GM18526 (cell line): ENCODE measurements around the gene INS.

ENCODE experiments used
- POLR2A ChIP-seq: IDR thresholded peaks from 3 replicates; pipeline ENCODE4 v1.6.1; 2011; ENCODE audit not compliant: insufficient read length; ENCODE audit errors: extremely low read depth

Gene INS

DNA sequence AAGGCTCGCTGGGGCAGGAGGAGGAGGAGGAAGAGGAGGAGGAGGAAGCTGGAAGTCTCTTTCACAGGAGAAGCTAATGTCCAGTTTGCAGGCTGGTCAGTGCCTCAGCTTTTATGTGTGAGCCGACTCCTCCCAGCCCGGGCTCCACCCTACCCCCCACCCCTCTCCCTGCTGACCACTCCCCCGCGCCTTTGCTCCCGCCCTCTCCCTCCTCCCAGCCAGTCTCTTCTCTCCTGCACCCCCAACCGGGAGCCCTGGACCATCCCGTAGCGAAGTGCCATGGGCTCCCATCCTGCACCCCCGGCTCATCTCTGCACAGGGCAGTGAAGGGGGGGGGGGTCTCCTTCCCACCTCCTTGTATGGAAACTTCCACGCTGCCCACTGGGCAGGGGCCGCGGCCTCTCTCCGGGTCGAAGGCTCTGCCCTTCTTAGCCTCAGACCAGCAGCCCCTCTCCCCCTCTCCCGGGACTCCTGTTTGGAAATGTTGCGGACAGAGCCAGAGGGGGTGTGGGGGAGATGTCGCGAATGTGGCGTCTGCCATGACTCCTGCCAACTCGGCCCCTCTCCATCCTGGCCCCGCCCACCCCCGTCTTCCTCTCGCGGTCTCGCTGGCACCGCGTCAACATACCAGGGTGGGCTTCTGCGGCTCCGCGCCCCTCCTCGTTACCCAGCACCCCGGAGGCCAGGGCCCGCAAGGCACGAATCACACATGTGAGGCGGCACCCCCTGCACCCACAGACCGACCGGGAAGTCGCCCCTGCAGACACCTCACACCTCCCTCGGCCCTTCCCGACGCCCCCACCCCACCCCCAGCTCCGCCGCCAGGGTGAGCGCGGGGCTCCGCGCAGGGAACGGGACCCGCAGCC is 23.6 kb downstream of the INS start:
- no peak for TF ChIP-seq POLR2A

DNA sequence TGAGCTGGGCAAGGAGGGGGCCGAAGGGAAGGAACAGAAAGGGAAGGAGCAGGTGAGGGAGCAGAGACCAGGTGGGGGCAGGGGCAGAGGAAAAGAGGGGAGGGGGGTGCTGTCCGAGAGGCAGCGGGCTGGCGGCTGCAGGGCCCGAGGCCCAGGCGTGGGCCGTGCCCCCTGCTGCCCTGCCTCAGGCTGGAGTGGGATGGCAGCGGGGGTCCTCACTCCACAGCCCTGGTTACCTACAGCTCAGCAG is 24.1 kb downstream of the INS start:
- TF ChIP-seq POLR2A: no peak

DNA sequence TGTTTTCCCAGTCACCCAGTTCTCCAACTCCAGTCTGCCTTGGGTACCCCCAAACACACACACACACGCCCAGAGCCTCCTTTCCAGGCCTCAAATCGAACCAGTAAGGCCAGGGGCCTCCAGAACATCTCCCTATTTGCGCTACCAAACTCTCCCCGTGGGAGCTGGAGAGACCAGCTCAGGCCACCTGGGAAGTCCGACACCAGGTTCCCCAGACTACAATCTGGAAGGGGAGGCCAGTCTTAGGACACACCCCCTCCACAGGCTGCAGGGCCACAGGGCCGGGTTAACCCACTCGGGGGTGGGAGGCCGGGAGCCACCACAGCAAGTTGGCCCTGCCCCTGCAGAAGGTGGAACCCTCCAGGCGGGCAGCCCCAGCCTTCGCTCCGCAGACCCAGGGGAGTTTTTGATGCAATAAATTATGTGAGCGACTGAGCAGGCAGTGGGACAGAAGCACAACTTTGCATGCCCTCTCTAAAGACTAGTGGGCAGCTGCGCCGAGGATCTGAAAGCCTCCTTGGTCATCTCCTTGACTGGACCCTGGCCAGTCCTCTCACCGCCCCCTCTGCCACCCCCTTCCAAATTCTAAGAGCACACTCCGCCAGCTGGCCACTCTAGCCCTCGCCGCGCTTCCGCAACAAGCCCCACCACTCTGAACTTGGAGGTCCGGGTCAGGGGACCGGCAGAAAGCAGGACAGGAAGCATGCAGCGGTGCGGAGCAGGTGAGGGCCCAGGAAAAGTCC is 24.6 kb downstream of the INS start:
- no peak for TF ChIP-seq POLR2A

DNA sequence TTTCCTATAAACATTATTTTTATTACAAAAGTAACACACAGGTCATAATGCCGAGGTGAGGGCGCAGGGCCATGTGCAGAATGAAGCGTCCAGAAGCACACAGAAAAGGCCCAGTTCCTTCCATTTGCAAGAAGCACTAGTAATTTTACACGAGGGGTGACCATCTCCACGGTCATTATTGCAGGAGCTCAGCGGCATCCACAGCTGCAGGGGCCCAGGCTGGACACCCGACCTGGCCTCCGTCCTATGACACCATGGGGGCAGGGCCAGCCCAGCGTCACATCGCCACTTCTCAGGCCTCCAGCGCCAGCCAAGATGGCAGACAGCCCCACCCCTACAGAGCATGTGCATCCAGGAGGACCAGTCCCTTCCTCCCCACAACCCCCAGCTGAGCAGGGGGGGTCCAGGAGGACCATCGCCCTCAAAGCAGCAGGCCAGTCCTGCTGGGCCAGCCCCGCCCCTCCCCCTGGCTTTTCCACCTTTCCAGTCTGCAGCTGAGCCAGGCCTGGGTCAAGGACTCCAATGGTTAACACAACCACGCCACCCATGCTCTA is 25.3 kb downstream of the INS start:
- no peak for TF ChIP-seq POLR2A

DNA sequence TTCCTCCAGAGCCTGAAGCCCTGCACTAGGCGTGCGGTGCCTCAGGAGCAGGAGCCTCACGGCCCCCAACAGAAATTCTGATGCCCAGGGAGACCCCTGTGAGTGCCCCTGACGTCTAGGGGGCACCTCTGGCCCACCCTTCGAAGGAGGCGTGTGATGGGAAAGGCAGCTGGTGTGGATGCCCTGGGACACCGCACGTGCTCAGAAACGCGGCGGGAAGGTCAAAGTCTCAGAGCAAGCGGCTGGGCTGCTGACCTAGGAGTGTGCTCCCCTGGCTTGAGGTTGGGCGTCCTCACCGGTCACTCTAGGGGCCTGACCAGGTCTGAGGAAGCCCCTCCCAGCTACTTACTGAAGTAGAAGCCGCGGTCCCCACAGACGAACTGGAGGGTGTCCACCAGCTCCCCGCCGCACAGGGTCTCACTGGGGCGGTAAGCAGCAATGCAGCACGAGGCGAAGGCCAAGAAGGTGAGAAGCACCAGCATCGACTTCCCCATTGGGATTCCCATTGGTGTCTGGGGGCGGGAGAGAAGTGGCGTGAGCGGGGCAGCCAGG is 25.9 kb downstream of the INS start:
- no peak for TF ChIP-seq POLR2A

DNA sequence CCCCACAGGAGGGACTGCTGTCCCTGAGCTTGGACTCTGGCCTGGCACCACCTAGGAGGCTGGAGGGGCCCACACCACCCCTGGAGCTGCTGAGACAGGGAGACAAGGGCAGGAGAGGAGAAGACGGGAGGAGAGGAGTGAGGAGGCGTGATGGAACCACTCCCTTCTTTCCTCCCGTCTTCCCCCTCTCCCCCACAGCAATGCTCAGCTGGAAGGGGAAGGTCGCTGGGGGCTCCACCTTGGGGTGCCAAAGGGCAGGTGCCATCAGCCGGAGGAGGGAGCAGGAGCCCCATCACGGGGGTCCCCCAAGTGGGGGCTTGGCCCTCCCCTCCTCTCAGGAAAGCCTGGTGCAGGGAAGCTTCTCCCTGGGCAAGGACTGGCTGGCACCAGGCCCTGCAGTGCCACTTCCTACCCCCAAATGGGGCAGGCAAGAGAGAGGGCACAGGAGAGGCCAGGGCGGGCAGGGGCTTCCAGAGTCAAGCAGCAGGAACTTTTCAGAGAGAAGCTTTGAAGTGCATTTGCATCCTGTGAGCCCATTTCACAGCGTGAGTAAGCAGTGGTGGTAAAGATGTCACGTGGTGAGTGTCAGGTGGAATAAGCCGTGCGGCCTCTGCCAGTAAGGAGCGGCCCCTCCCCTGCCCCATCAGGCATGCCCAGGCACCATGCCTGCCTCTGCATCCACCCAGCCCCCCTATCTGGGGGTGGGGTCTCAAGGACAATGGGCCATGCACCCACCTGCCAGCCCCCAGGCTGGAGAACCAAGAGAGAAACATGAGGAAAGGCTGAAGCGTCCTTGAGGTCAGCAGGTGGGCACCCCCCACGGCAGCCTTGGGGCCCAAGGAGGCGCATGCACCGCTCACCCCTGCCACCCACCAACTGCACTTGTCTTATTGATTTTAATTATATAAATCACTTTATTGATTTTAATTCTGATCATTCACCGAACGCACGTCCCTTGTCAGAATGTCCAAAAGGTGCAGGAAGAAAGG is 26.7 kb downstream of the INS start:
- TF ChIP-seq POLR2A: no peak

DNA sequence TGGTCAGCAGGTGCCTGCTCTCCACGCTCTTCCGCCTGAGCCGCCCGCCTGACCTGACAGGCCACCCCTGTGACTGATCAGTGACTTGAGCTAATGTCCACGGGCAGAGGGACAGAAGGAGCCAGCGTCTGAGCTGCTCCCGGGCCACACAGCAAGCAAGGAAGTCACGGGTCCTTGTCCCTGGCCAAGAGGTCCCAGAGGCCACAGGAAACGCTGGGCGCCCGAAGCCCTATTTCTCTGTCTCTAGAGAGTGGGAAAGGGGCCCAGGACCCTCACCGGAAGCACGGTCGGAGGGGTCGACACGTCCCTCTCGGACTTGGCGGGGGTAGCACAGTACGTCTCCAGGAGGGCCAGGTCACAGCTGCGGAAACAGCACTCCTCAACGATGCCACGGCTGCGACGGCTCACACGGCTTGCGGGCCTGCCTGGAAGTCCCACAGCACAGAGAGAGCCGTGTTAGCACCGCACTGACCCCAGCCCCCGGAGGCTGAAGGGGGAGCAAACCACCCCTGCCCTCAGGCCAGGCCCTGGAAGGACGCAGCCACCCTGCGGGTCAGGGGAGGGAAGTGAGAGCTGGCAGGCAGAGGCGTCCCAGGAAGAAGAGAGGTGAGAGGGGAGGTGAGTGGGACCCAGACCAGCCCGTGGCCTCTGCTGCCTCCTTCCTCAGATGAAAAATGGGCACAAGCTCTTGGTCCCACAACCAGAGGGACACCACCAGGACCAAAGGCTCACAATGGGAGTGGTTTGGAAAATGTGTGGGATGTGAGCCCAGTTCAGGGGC is 27.6 kb downstream of the INS start:
- TF ChIP-seq POLR2A: no peak

DNA sequence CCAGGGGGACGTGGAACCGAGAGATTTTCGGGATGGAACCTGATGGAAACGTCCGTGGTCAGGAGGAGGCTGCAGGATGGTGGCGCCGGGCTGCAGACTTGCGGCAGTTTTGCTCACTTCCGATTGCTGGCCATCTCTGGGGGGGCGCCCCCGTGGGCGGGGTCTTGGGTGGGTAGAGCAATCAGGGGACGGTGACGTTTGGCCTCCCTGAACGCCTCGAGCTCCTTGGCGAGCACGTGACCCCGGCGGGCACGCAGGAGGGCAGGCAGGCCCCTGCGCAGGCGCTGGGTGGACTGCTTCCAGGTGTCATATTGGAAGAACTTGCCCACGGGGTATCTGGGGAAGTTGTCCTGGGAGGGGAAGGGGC is 28.2 kb downstream of the INS start:
- TF ChIP-seq POLR2A: no peak

DNA sequence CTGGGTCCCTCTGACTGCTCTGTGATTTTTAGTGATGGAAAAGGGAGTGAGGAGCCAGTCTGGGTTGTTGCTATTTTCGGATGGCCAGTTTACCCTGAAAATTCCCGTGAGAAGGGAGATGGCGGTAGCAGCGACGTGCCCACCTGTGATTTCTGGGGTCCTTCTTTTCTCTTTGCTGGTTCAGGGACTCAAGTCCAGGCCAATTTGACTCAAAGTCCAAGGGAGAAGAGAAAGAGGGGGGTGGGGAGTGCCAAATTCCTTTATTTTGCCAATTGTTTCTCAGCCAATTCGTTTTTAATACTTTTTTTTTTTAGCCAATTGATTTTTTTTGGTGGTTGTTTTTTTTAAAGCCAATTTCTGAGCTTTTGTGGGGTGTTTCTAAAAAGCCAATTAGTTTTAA is 28.8 kb downstream of the INS start:
- TF ChIP-seq POLR2A: no peak

DNA sequence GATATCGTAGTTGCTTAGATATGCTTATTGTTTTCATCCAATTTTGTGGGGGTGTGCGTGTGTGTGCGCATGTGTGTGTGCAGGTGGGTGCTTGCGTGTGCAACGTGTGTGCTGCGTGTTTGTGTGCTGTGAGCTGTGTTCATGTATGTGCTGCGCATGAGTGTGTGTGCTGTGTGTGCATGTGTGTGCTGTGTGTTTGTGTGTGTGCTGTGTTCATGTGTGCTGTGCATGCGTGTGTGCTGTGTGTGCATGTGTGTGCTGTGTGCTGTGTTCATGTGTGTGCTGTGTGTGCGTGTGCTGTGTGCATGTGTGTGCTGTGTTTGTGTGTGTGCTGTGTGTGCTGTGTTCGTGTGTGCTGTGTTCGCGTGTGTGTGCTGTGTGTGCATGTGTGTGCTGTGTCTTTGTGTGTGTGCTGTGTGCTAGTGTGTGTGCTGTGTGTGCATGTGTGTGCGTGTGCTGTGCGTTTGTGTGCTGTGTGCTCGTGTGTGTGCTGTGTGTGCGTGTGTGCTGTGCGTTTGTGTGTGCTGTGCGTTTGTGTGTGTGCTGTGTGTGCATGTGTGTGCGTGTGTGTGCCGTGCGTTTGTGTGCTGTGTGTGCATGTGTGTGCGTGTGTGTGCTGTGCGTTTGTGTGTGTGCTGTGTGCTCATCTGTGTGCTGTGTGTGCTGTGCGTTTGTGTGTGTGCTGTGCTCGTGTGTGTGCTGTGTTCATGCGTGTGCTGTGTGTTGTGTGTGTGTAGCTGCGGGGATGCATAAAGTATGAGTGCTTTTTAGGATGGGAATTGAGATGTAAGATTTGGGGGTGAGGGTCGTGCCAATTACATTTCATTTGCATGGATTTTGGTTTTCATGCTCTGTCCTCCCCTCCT is 29.4 kb downstream of the INS start:
- TF ChIP-seq POLR2A: no peak

DNA sequence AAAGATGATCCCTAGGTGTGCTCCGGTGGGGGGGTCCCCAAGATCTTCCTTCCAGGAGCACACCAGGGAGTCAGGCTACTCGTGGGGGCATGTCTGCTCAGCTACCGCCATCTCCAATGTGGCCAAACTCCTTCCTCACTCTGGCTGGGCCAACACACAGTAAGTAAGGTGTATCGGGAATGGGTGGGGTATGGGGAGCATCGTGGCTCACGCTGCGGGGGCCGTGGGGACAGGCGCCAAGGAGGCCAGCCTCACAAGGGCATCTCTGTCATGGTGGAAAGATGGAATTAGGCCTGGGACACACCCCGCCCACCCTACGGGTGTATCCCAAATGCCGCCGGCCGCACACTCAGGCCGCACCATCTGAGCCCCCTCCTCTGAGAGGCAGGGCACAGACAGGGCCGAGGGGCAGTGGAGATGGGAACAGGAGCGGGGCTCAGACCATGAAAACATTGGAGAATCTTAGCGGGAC is 30.1 kb downstream of the INS start:
- no peak for TF ChIP-seq POLR2A

DNA sequence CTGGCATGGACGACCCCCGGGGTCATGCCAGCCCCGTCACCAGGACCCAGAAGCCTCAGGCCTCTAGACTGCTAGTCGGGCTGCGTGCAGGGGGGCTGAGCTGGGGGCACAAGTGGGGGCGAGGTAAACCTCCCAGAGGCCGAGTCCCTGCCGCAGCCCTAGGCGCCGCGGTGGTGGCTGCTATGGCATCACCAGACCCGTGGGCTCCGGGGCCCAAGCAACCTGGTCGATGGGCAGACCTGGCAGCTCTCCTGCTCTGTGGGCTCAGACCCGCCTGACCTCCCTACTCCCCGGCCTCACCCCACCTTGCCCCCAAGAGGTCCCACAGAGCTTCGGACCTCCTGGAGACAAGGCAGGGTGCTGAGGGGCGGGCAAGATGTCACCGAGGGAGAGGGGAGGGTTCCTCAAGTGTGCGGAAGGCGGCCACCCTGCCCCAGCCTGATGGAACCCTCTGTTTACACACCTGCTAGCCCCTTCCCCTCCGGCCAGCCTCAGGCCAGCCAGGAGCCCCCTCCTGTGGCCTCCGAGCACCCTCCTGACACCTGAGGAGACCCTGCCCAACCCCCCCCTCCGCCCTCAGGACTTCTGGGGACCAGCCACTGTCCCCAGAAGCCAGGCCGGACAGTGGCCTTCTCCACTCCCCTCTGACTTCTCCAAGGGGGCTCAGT is 31.2 kb downstream of the INS start:
- no peak for TF ChIP-seq POLR2A

DNA sequence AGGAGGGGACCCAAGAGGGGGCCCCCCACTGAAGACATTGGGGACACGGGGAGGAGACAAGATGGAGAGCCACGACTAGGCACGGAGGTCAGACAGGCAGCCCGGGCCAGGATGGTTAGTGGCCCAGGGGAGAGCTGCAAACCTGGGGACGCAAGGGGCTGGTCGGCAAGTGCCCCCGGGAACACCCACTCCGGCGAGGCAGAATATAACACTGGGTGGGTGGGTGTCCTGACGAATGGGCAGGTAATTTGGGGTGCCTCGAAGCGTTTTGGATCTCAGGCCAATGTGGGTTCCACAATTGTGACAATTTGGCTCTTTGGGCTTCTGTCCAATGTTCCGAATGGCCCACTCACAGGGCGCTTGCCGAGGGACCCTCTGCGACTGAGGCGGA is 31.7 kb downstream of the INS start:
- no peak for TF ChIP-seq POLR2A
